Measurements from ENCODE around the gene NAPA. TPM values are rescaled to one million over a fixed set of nuclear protein-coding genes. Genes with fewer than 3 reads are reported as not detected.

Gene NAPA
- total RNA-seq, 3 donors from 2014 or later = 82.4 to 117 (median 96.0) TPM

- Histone ChIP-seq H3K27ac (peak within 1 kb of the TSS; percentile 87 to 96), H3K9me3 (no peaks in the 10 kb centered on the region), H3K4me1 (peaks cover 0 to 7% of the 10 kb centered on the region in 2 donors), H3K36me3 (no peaks in the 10 kb centered on the region), H3K4me3 (peak within 1 kb of the TSS; percentile 58 to 84 (median 64)), H3K27me3 (no peaks in the 10 kb centered on the region)
- peak; percentile 81 to 86 for DNase-seq (ENCODE audit: low spot score in 2 of 2)
- intact Hi-C loops (cut with DNase I; ENCODE audit: low total_unique reads) = no loop called here
- peak; percentile 64 to 88 (median 86) for TF ChIP-seq CTCF (IDR thresholded peaks at IDR 0.05)
- peak; percentile 48 to 72 (median 67) for TF ChIP-seq POLR2AphosphoS5 (IDR thresholded peaks at IDR 0.05)
- no peak for TF ChIP-seq POLR2A (IDR thresholded peaks at IDR 0.05)
Observed at GRCh38 chr19:47483800-47484690, 30.8 kb downstream of the NAPA start, which contains the start of gene KPTN. Gene KPTN (minus strand): TSS chr19:47484219. CDS start chr19:47484160, 59 bp downstream.

GRCh38 chr19:47483200-47483599 lies 31.7 kb downstream of the NAPA start:
- no peaks in the 10 kb centered on the region for H3K27me3 ChIP-seq
- no peak for DNase-seq (ENCODE audit: low spot score in 2 of 2)

GRCh38 chr19:47481460-47482052 lies 33.3 kb downstream of the NAPA start:
- H3K27me3 ChIP-seq = no peaks in the 10 kb centered on the region
- H3K9me3 ChIP-seq = no peaks in the 10 kb centered on the region
- no peak for DNase-seq (ENCODE audit: low spot score in 2 of 2)
- H3K4me3 ChIP-seq = no peak overlapping the region
- H3K4me1 ChIP-seq = peaks cover 0 to 7% of the 10 kb centered on the region in 2 donors
- no peak for TF ChIP-seq CTCF (IDR thresholded peaks at IDR 0.05)
- no peak for TF ChIP-seq POLR2A (IDR thresholded peaks at IDR 0.05)
- TF ChIP-seq POLR2AphosphoS5 (IDR thresholded peaks at IDR 0.05) = no peak
- no peak overlapping the region for H3K27ac ChIP-seq
- intact Hi-C loops (cut with DNase I; ENCODE audit: low total_unique reads) = no loop called here
- no peaks in the 10 kb centered on the region for H3K36me3 ChIP-seq

More at GRCh38 chr19:47483200-47483599, 31.7 kb downstream of the NAPA start:
- no peaks in the 10 kb centered on the region for H3K36me3 ChIP-seq
- H3K4me1 ChIP-seq = peaks cover 0 to 7% of the 10 kb centered on the region in 2 donors
- intact Hi-C loops (cut with DNase I; ENCODE audit: low total_unique reads) = no loop called here
- H3K9me3 ChIP-seq = no peaks in the 10 kb centered on the region
- H3K27ac ChIP-seq = no peak overlapping the region
- H3K4me3 ChIP-seq = peak overlapping the region in 2 of 3 donors; percentile 58 to 84
- TF ChIP-seq CTCF (IDR thresholded peaks at IDR 0.05) (no peak), POLR2AphosphoS5 (IDR thresholded peaks at IDR 0.05) (no peak), POLR2A (IDR thresholded peaks at IDR 0.05) (no peak)

- peaks cover 0 to 7% of the 10 kb centered on the region in 2 donors for H3K4me1 ChIP-seq
- no peak for DNase-seq (ENCODE audit: low spot score in 2 of 2)
- intact Hi-C loops (cut with DNase I; ENCODE audit: low total_unique reads) = no loop called here
- H3K9me3 ChIP-seq = no peaks in the 10 kb centered on the region
- H3K36me3 ChIP-seq = no peaks in the 10 kb centered on the region
- TF ChIP-seq CTCF (IDR thresholded peaks at IDR 0.05) (no peak), POLR2A (IDR thresholded peaks at IDR 0.05) (no peak), POLR2AphosphoS5 (IDR thresholded peaks at IDR 0.05) (no peak)
- H3K27ac ChIP-seq = no peak overlapping the region
- no peaks in the 10 kb centered on the region for H3K27me3 ChIP-seq
- no peak overlapping the region for H3K4me3 ChIP-seq
Observed at GRCh38 chr19:47480658-47481057, 34.2 kb downstream of the NAPA start.

Data from breast epithelium (tissue), 4 donors.